Measurements from ENCODE around the gene ASIC2.

Gene ASIC2

DNA sequence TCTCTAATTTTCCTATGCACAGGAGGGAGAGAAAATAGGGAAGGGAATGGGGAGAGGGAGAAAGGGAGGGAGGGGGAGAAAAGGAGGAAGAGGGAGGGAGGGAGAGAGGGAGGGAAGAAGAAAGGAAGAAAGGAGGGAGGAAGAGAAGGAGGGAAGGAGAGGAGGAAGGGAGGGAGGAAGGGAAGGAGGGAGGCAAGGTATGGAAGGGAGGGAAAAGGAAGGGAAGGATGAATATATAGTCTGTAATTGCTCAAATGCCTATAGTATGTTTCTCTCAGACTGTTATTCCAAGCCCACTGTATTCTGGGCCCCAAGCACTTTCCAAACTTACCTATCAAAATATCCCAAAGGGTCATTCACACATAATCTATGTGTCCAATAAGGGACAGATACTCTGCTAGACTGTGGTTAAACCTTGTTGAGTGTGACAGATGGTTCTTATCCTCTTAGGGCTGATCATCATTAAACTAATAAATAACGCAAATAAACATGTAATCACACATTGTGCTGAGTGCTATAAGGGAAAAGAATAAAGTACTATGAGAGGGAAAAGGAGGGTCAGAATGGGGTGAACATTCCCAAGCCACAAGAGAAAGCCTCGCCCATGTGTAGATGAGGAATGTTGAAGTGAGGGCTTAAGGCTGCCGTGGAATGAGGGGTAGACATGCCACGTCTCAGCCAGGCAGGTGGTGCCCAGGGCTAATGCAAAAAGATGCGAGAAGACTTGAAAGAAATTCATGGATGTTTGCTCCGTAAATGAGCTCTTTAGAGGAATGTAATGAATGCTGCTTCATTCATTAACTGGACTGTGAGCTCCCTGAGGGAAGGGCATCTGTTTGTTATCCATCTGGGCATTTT, 30.6 kb downstream of the ASIC2 start:
- DNase-seq (ENCODE audit: low spot score in 2 of 2) (no peak), ATAC-seq (replicated peaks; ENCODE audit: extremely low read depth, poor library complexity, severe bottlenecking) (no peak)
- Mint-ChIP-seq H3K27ac (ENCODE audit: low read depth) (no peak overlapping the region), H3K9me3 (no peaks in the 10 kb centered on the region), H3K4me3 (no peak overlapping the region), H3K4me1 (no peaks in the 10 kb centered on the region), H3K36me3 (ENCODE audit: insufficient read depth) (no peaks in the 10 kb centered on the region), H3K27me3 (peaks cover 40% of the 10 kb centered on the region)

DNA sequence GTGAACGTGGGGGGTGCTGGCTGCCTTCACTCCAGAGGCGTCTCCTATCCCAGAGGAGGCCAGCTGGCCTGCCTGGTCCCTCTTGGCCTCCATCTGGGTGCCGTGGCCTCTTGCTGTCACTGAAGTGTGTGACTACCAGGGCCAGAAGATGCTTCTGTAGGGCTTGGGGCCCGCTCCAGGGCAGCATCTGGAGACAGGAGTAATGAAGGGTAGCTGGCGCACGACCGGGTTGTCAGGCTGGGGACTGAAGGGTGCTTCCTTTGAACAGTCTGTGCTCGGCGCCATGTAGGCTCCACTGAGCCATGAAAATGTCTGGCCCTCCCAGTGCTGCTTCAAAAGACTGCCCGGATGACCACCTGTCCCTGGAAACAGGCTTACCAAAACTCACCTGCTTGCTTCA, 31.3 kb downstream of the ASIC2 start:
- no peaks in the 10 kb centered on the region for H3K36me3 Mint-ChIP-seq (ENCODE audit: insufficient read depth)
- no peak overlapping the region for H3K4me3 Mint-ChIP-seq
- H3K4me1 Mint-ChIP-seq, result no peaks in the 10 kb centered on the region
- DNase-seq (ENCODE audit: low spot score in 2 of 2), result no peak
- H3K27ac Mint-ChIP-seq (ENCODE audit: low read depth), result no peak overlapping the region
- no peak for ATAC-seq (replicated peaks; ENCODE audit: extremely low read depth, poor library complexity, severe bottlenecking)
- H3K27me3 Mint-ChIP-seq, result peaks cover 41% of the 10 kb centered on the region
- no peaks in the 10 kb centered on the region for H3K9me3 Mint-ChIP-seq

GRCh38 chr17:33260638-33261037, 32.5 kb downstream of the ASIC2 start:
- Mint-ChIP-seq H3K36me3 (ENCODE audit: insufficient read depth) (no peaks in the 10 kb centered on the region), H3K27ac (ENCODE audit: low read depth) (no peak overlapping the region), H3K4me1 (no peaks in the 10 kb centered on the region), H3K27me3 (peaks cover 43% of the 10 kb centered on the region), H3K4me3 (no peak overlapping the region), H3K9me3 (no peaks in the 10 kb centered on the region)
- ATAC-seq (replicated peaks; ENCODE audit: extremely low read depth, poor library complexity, severe bottlenecking) (no peak), DNase-seq (ENCODE audit: low spot score in 2 of 2) (no peak)

- H3K36me3 Mint-ChIP-seq (ENCODE audit: insufficient read depth), result no peaks in the 10 kb centered on the region
- no peaks in the 10 kb centered on the region for H3K4me1 Mint-ChIP-seq
- H3K4me3 Mint-ChIP-seq, result no peak overlapping the region
- peaks cover 43% of the 10 kb centered on the region for H3K27me3 Mint-ChIP-seq
- DNase-seq (ENCODE audit: low spot score in 2 of 2) (no peak), ATAC-seq (replicated peaks; ENCODE audit: extremely low read depth, poor library complexity, severe bottlenecking) (no peak)
- no peaks in the 10 kb centered on the region for H3K9me3 Mint-ChIP-seq
- H3K27ac Mint-ChIP-seq (ENCODE audit: low read depth), result no peak overlapping the region
Measured at GRCh38 chr17:33258296-33258695, 34.8 kb downstream of the ASIC2 start.

DNA sequence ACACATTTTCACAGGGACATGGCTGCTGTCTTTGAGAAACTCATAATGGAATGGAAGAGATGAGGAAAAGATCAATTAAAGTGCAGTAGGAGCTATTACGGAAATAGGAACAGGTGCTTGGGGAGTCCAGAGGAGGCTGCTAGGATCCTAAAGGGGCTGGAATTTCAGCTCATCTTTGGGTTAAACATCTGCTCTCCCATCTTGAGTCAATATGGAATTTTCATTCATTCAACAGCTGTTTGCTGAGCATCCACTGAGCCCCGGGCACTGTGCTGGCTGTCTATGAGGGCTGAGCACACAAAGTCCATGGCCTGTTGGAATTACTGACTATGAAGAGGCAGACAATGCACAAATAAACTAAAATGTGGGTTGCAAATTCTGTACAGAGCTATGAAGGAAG, 47.9 kb downstream of the ASIC2 start:
- ATAC-seq (replicated peaks; ENCODE audit: extremely low read depth, poor library complexity, severe bottlenecking) (no peak), DNase-seq (ENCODE audit: low spot score in 2 of 2) (no peak)
- no peak overlapping the region for H3K4me3 Mint-ChIP-seq
- no peak overlapping the region for H3K27ac Mint-ChIP-seq (ENCODE audit: low read depth)
- H3K4me1 Mint-ChIP-seq, result no peaks in the 10 kb centered on the region
- H3K27me3 Mint-ChIP-seq, result peaks cover 67% of the 10 kb centered on the region
- no peaks in the 10 kb centered on the region for H3K36me3 Mint-ChIP-seq (ENCODE audit: insufficient read depth)
- no peaks in the 10 kb centered on the region for H3K9me3 Mint-ChIP-seq

- Mint-ChIP-seq H3K27me3 (peaks cover 70% of the 10 kb centered on the region), H3K4me1 (no peaks in the 10 kb centered on the region), H3K36me3 (ENCODE audit: insufficient read depth) (no peaks in the 10 kb centered on the region), H3K27ac (ENCODE audit: low read depth) (no peak overlapping the region), H3K4me3 (no peak overlapping the region), H3K9me3 (no peaks in the 10 kb centered on the region)
- DNase-seq (ENCODE audit: low spot score in 2 of 2) (no peak), ATAC-seq (replicated peaks; ENCODE audit: extremely low read depth, poor library complexity, severe bottlenecking) (no peak)
Measured at GRCh38 chr17:33243732-33244131, 49.4 kb downstream of the ASIC2 start.

DNA sequence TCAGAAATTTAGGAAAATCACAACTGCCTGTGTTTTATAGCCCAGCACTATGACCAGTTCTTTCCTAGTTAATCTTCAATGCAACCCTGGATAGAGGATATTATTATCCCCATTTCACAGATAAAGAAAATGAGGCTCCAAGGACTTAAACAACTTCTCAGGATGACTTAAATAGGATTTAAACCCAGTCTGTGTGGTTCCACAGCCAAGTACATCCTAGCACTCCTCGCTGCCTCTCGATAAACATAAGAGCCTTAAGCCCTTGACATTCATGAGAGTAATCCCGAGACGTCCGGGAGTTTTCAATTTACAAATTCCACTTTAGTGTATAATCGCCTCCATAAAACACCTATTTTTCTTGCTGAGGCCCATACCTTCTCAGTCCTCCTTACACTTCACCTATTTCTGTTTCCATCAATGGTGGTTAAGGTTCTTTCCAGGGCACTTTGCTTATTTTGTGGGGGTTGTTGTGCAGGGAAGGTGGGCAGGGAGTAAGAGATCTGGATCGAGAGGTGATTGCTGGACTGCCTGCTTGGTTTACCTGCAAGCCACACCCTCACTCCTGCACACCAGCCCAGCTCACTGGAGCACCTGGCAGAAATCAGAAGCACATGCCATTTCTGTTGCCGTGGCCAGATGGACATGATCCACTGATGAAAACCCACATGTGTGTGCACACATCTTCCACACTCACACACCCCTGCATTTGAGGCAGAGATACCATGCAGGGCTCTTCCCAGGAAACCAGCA, 50.5 kb downstream of the ASIC2 start:
- Mint-ChIP-seq H3K27ac (ENCODE audit: low read depth) (no peak overlapping the region), H3K4me3 (no peak overlapping the region), H3K4me1 (no peaks in the 10 kb centered on the region), H3K27me3 (peaks cover 69% of the 10 kb centered on the region), H3K9me3 (no peaks in the 10 kb centered on the region), H3K36me3 (ENCODE audit: insufficient read depth) (no peaks in the 10 kb centered on the region)
- ATAC-seq (replicated peaks; ENCODE audit: extremely low read depth, poor library complexity, severe bottlenecking) (no peak), DNase-seq (ENCODE audit: low spot score in 2 of 2) (no peak)

- Mint-ChIP-seq H3K36me3 (ENCODE audit: insufficient read depth) (no peaks in the 10 kb centered on the region), H3K4me3 (no peak overlapping the region), H3K9me3 (no peaks in the 10 kb centered on the region), H3K4me1 (no peaks in the 10 kb centered on the region), H3K27ac (ENCODE audit: low read depth) (no peak overlapping the region), H3K27me3 (peaks cover 68% of the 10 kb centered on the region)
- no peak for ATAC-seq (replicated peaks; ENCODE audit: extremely low read depth, poor library complexity, severe bottlenecking)
- DNase-seq (ENCODE audit: low spot score in 2 of 2), result no peak
Measured at GRCh38 chr17:33241390-33241789, 51.7 kb downstream of the ASIC2 start.

GRCh38 chr17:33240362-33240761, 52.7 kb downstream of the ASIC2 start:
- Mint-ChIP-seq H3K27me3 (peaks cover 71% of the 10 kb centered on the region), H3K4me1 (no peaks in the 10 kb centered on the region), H3K36me3 (ENCODE audit: insufficient read depth) (no peaks in the 10 kb centered on the region), H3K4me3 (no peak overlapping the region), H3K27ac (ENCODE audit: low read depth) (no peak overlapping the region), H3K9me3 (no peaks in the 10 kb centered on the region)
- ATAC-seq (replicated peaks; ENCODE audit: extremely low read depth, poor library complexity, severe bottlenecking) (no peak), DNase-seq (ENCODE audit: low spot score in 2 of 2) (no peak)

GRCh38 chr17:33239702-33240101, 53.4 kb downstream of the ASIC2 start:
- no peak overlapping the region for H3K27ac Mint-ChIP-seq (ENCODE audit: low read depth)

DNA sequence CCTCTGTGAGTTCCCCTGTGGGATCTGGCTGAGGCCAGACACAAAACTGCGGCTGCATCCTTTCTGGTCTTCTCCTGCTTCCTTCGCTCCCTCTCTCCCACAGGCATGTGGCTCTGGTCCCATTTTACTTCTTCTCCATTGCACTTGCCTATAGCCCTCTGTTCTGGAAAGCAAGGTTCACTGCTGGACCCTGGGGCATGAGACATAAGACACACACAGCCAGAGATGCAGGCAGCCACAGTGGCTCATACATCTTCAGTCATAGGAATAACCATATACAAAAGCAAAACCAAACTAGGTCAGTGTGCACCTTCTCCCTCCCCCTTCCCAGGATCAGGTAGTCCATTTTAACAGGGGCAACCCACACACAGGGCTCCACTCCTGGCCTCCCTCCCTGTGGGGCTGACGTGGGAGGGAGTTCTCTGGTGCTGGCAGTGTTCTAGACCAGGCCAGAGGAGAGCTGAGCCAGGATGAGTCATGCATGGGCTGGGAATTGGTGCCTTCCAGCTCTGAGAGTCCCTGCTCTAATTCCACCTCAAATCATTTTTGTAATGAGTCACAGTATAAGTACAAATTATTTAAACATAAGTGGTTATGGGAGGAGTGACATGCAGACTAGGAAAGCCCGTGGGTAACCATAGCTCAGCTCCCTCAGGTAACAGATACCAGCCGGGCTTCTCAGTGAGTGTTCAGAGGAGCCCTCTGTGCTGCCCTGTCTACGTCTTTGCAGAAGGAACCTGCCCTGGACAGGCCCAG, 58.0 kb downstream of the ASIC2 start:
- H3K27ac Mint-ChIP-seq (ENCODE audit: low read depth), result no peak overlapping the region
- DNase-seq (ENCODE audit: low spot score in 2 of 2) (no peak), ATAC-seq (replicated peaks; ENCODE audit: extremely low read depth, poor library complexity, severe bottlenecking) (no peak)
- H3K9me3 Mint-ChIP-seq, result no peaks in the 10 kb centered on the region
- no peaks in the 10 kb centered on the region for H3K36me3 Mint-ChIP-seq (ENCODE audit: insufficient read depth)
- H3K27me3 Mint-ChIP-seq, result peaks cover 48% of the 10 kb centered on the region
- H3K4me1 Mint-ChIP-seq, result no peaks in the 10 kb centered on the region
- no peak overlapping the region for H3K4me3 Mint-ChIP-seq

More at GRCh38 chr17:33239702-33240101, 53.4 kb downstream of the ASIC2 start:
- no peaks in the 10 kb centered on the region for H3K36me3 Mint-ChIP-seq (ENCODE audit: insufficient read depth)
- H3K9me3 Mint-ChIP-seq, result no peaks in the 10 kb centered on the region
- ATAC-seq (replicated peaks; ENCODE audit: extremely low read depth, poor library complexity, severe bottlenecking) (no peak), DNase-seq (ENCODE audit: low spot score in 2 of 2) (no peak)
- peaks cover 72% of the 10 kb centered on the region for H3K27me3 Mint-ChIP-seq
- no peak overlapping the region for H3K4me3 Mint-ChIP-seq
- no peaks in the 10 kb centered on the region for H3K4me1 Mint-ChIP-seq

DNA sequence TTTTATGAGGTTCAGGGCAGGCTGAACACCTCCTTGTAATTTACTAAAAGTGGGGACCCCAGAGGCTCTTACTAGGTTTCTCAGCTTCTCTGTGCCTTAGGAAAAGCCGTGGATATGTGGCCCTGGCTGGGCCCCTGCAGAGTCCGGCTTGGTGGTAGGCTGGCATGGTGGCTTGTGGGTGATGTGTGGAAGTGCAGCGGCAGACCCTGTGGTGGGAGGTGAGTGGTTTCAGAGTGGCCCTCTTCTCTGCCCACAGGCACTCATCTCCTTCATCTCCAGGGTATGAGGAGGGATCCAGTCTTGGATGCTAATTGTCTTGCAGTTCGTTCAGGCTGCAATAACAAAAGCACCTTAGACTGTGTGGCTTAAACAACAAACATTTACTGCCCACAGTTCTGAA, 58.9 kb downstream of the ASIC2 start:
- H3K36me3 Mint-ChIP-seq (ENCODE audit: insufficient read depth), result no peaks in the 10 kb centered on the region
- H3K9me3 Mint-ChIP-seq, result no peaks in the 10 kb centered on the region
- peaks cover 46% of the 10 kb centered on the region for H3K27me3 Mint-ChIP-seq
- H3K4me1 Mint-ChIP-seq, result no peaks in the 10 kb centered on the region
- H3K4me3 Mint-ChIP-seq, result no peak overlapping the region
- no peak overlapping the region for H3K27ac Mint-ChIP-seq (ENCODE audit: low read depth)
- DNase-seq (ENCODE audit: low spot score in 2 of 2) (no peak), ATAC-seq (replicated peaks; ENCODE audit: extremely low read depth, poor library complexity, severe bottlenecking) (no peak)
